GM12878 (cell line): ENCODE results near the gene TIMM17A. TPM values are rescaled to one million over a fixed set of nuclear protein-coding genes. Genes with fewer than 3 reads are reported as not detected.
"Not testable (repeated sequence)": the region's sequence is repeated elsewhere in the genome, so short reads cannot be mapped to it uniquely, and the experiment has no call there.

Source experiments
- ATAC-seq: fragments of 200-7000 bp; cut with Tn5 transposase; 3 replicates; pipeline ENCODE4 v1.9.1; 2020; ENCODE audit warnings: mild to moderate bottlenecking, moderate library complexity
- BruUV-seq: library from RNA; stranded (reverse); fragments of 400-500 nt; replicated peaks from 2 replicates; lab custom pipeline; 2021; lab: Mats Ljungman, UMichigan
- CTCF ChIA-PET: fragments of 300-600 bp; sonication (Branson Sonifier 250); formaldehyde crosslinking; extraction: SDS; loops from one replicate; lab custom pipeline; 2021; ENCODE audit warnings: inconsistent platforms; lab: Yijun Ruan, JAX
- POLR2A ChIA-PET: fragments of 350-600 bp; formaldehyde crosslinking; extraction: SDS; loops from one replicate; lab custom pipeline; 2021; ENCODE audit warnings: inconsistent platforms; lab: Charles Lee
- RAD21 ChIA-PET: fragments of 300-600 bp; sonication (Branson Sonifier 250); formaldehyde crosslinking; loops from one replicate; lab custom pipeline; 2023; ENCODE audit warnings: antibody characterized with exemption; ENCODE audit not compliant: unreplicated experiment; lab: Charles Lee
- SMC1A ChIA-PET: fragments of 300-600 bp; sonication (Branson Sonifier 250); formaldehyde crosslinking; loops from one replicate; lab custom pipeline; 2023; ENCODE audit not compliant: unreplicated experiment, uncharacterized antibody; lab: Charles Lee
- DNase-seq: peaks from one replicate; pipeline ENCODE4 v3.0.0-alpha.2; 2011; ENCODE audit warnings: low read depth, low spot score
- FAIRE-seq: peaks from 3 replicates; lab custom pipeline; 2011; peaks lifted over from hg19 to GRCh38; lab: Jason Lieb, UNC
- H2AFZ ChIP-seq: 2 replicates; pipeline ENCODE4 v1.6.0; 2011; ENCODE audit warnings: low read depth, low read length, control low read depth; ENCODE audit not compliant: control insufficient read depth
- H3K27ac ChIP-seq: 2 replicates; pipeline ENCODE4 v1.5.1; 2011; ENCODE audit warnings: control low read depth; ENCODE audit not compliant: control insufficient read depth, insufficient read depth
- H3K27me3 ChIP-seq, 2 experiments: replicated peaks in 1 of 2; 2 replicates each; pipeline versions ENCODE4 v1.6.0 to v1.6.1; 2011; ENCODE audit warnings: low read length in 1 of 2; ENCODE audit not compliant: control insufficient read depth in 2 of 2, insufficient read depth in 2 of 2
- H3K36me3 ChIP-seq, 2 experiments: 2 replicates each; pipeline ENCODE4 v1.5.1; 2011; ENCODE audit warnings: low read length in 1 of 2; ENCODE audit not compliant: control insufficient read depth in 2 of 2, insufficient read depth in 2 of 2
- H3K4me1 ChIP-seq: 2 replicates; pipeline ENCODE4 v1.6.1; 2011; ENCODE audit warnings: mild to moderate bottlenecking, low read length, moderate library complexity, mixed read lengths; ENCODE audit not compliant: control insufficient read depth, insufficient read depth
- H3K4me2 ChIP-seq: 2 replicates; pipeline ENCODE4 v1.6.0; 2011; ENCODE audit warnings: control low read depth; ENCODE audit not compliant: control insufficient read depth, insufficient read depth
- H3K4me3 ChIP-seq: fragments of 200-600 bp; sonication (generic); 2 replicates; pipeline ENCODE4 v1.5.1; 2016
- H3K79me2 ChIP-seq: 2 replicates; pipeline ENCODE4 v1.6.0; 2011; ENCODE audit warnings: low read length; ENCODE audit not compliant: control insufficient read depth, insufficient read depth
- H3K9ac ChIP-seq: 2 replicates; pipeline ENCODE4 v1.8.0; 2011; ENCODE audit warnings: low read length, control low read depth, mixed read lengths; ENCODE audit not compliant: control insufficient read depth, insufficient read depth
- H3K9me3 ChIP-seq: replicated peaks from 3 replicates; pipeline ENCODE4 v1.5.1; 2011; ENCODE audit warnings: mild to moderate bottlenecking, low read length; ENCODE audit not compliant: control insufficient read depth, insufficient read depth
- H4K20me1 ChIP-seq: 2 replicates; pipeline ENCODE4 v1.6.0; 2011; ENCODE audit not compliant: control insufficient read depth, insufficient read depth
- E2F4 ChIP-seq: IDR thresholded peaks from 2 replicates; pipeline ENCODE4 v1.6.1; 2012; ENCODE audit warnings: low read depth, low read length, improper control_type of control experiment
- ESRRA ChIP-seq: IDR thresholded peaks from 2 replicates; pipeline ENCODE4 v1.6.1; 2012; ENCODE audit warnings: mild to moderate bottlenecking, low read length, improper control_type of control experiment
- HCFC1 ChIP-seq: fragments of 150-350 bp; IDR thresholded peaks from 2 replicates; pipeline ENCODE4 v1.6.1; 2014; ENCODE audit warnings: low read length
- HDAC2 ChIP-seq: fragments of 200-600 bp; sonication (generic); IDR thresholded peaks from 2 replicates; pipeline ENCODE4 v1.6.1; 2017
- NFIC ChIP-seq: IDR thresholded peaks from 2 replicates; pipeline ENCODE4 v1.6.1; 2012; ENCODE audit warnings: low read depth, mild to moderate bottlenecking, inconsistent platforms, low read length, moderate library complexity
- NFYA ChIP-seq: IDR thresholded peaks from 2 replicates; pipeline ENCODE4 v1.6.1; 2011; ENCODE audit warnings: low read depth, mild to moderate bottlenecking, low read length, improper control_type of control experiment, borderline replicate concordance
- NRF1 ChIP-seq: conservative IDR thresholded peaks from 2 replicates; pipeline ENCODE4 v1.6.1; 2011; ENCODE audit warnings: mild to moderate bottlenecking, low read depth, low read length, improper control_type of control experiment
- PAX5 ChIP-seq: IDR thresholded peaks from 2 replicates; pipeline ENCODE4 v1.6.1; 2011; ENCODE audit warnings: low read depth, low read length, borderline replicate concordance
- SUPT20H ChIP-seq: IDR thresholded peaks from 2 replicates; pipeline ENCODE4 v1.6.1; 2011; ENCODE audit warnings: low read depth, mild to moderate bottlenecking, low read length, moderate library complexity, borderline replicate concordance; ENCODE audit not compliant: control insufficient read depth
- ZNF217 ChIP-seq: fragments of 450-650 bp; IDR thresholded peaks from 2 replicates; pipeline ENCODE4 v1.6.1; 2017; ENCODE audit warnings: antibody characterized with exemption, mild to moderate bottlenecking
- WGBS: methylation state at CpG from one replicate; pipeline ENCODE4 v1.1.6; 2016; ENCODE audit warnings: low lambda C conversion rate; ENCODE audit not compliant: insufficient replicate concordance, insufficient coverage; ENCODE audit errors: missing lambda C conversion rate; 5-methylcytosine and 5-hydroxymethylcytosine counted together
- in situ Hi-C: fragments of 300-500 bp; cut with MboI; formaldehyde crosslinking; loops from 9 replicates; pipeline ENCODE4 v1.14.3; 2018; ENCODE audit warnings: mixed read lengths
- intact Hi-C: fragments of 100-400 bp; cut with micrococcal nuclease; formaldehyde crosslinking; loops from one replicate; pipeline ENCODE4 v1.14.2; 2022; ENCODE audit not compliant: unreplicated experiment
- polyA plus RNA-seq, 11 experiments: library from polyadenylated mRNA; depleted of rRNA in 4 of 11; unstranded in 6 of 11; stranded (reverse) in 5 of 11; fragments of >200 nt; fragmentation: Nextera tagmentation in 4 of 11; fragmentation: Illumina TruSeq in 1 of 11; extraction: Ambion mirVana in 4 of 11; extraction: Trizol in 1 of 11; gene quantifications; 1 replicate in 1 of 11; 2 replicates in 10 of 11; pipeline versions ENCODE4 v1.2.1 to v1.2.3, GENCODE V29; 2011 to 2016; ENCODE audit warnings: inconsistent platforms in 2 of 11, missing spikeins in 2 of 11, low read depth in 1 of 11
- total RNA-seq, 4 experiments: library from RNA; depleted of rRNA in 3 of 4; stranded (reverse); fragments of >200 nt in 3 of 4; fragmentation: Illumina TruSeq in 1 of 4; extraction: Trizol in 1 of 4; gene quantifications; 2 replicates each; pipeline versions ENCODE4 v1.2.1 to v1.2.3, GENCODE V29; 2013 to 2021
- TF ChIP-seq, protein P1 (sequence below): IDR thresholded peaks from 2 replicates; pipeline ENCODE4 v1.6.1; 2012; ENCODE audit warnings: low read depth, low read length, improper control_type of control experiment

Gene TIMM17A
- total and polyA plus RNA-seq, 10 of the 15 experiments (the other 5 are each of a cell fraction or from before 2014, with no cell fraction given), result 68.6 to 357 (median 92.4) TPM

DNA sequence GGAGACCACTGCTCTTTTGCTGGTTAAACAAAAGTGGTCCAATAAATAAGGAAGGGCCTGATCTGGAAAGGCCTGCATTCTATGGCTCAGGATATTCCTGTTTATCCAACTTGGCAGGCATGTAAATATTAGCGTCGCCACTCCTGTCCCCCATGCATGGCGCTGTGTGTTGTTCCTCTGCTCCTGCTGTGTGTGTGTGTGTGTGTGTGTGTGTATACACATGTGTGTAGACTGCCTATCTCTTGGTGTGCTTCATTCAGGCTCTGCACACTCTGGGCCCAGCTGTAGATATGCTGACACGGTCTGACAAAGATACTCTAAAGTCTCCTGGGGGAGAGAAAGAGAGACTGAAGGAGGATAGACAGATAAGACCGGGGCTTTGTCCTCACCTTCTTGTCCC is 15.7 kb upstream of the TIMM17A start:
- intact Hi-C loops, result no loop called here
- POLR2A ChIA-PET, result interaction anchor here (0.6 kb wide), 2 partner anchors 343 to 412 kb away, joined by 3 to 5 read pairs; no protein-coding TSS in a partner anchor
- no peaks in the 10 kb centered on the region for H4K20me1 ChIP-seq
- SMC1A ChIA-PET, result interaction anchor here (1.0 kb wide), 1 partner anchor 126 kb away, joined by 3 read pairs; no protein-coding TSS in a partner anchor
- H3K9ac ChIP-seq, result no peak overlapping the region
- ATAC-seq (no peak), DNase-seq (no peak), FAIRE-seq (no peak)
- no peaks in the 10 kb centered on the region for H3K79me2 ChIP-seq
- H3K36me3 ChIP-seq, result no peaks in the 10 kb centered on the region
- in situ Hi-C loops, result no loop called here
- no peak overlapping the region for H3K27ac ChIP-seq
- no peak overlapping the region for H3K4me2 ChIP-seq
- no peak overlapping the region for H2AFZ ChIP-seq
- no peaks in the 10 kb centered on the region for H3K9me3 ChIP-seq
- H3K27me3 ChIP-seq, result peaks cover 0 to 5% of the 10 kb centered on the region in 2 experiments; a peak in 2 of 4 replicates
- H3K4me1 ChIP-seq, result no peaks in the 10 kb centered on the region
- no TSS peak for BruUV-seq
- RAD21 ChIA-PET, result no interaction called here
- WGBS, result 14% methylated on average over 5 of the region's 5 CpGs
- no peak overlapping the region for H3K4me3 ChIP-seq
- TF ChIP-seq HDAC2 (no peak), ZNF217 (no peak), E2F4 (no peak), PAX5 (no peak), NFYA (no peak), HCFC1 (no peak), NFIC (no peak), NRF1 (no peak), ESRRA (no peak), SUPT20H (no peak)
- TF ChIP-seq, protein P1, sequence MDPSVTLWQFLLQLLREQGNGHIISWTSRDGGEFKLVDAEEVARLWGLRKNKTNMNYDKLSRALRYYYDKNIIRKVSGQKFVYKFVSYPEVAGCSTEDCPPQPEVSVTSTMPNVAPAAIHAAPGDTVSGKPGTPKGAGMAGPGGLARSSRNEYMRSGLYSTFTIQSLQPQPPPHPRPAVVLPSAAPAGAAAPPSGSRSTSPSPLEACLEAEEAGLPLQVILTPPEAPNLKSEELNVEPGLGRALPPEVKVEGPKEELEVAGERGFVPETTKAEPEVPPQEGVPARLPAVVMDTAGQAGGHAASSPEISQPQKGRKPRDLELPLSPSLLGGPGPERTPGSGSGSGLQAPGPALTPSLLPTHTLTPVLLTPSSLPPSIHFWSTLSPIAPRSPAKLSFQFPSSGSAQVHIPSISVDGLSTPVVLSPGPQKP, result no peak
- CTCF ChIA-PET, result no interaction called here

GRCh38 chr1:201940316-201940715 is 15.0 kb upstream of the TIMM17A start:
- DNase-seq, H2AFZ ChIP-seq, in situ Hi-C loops, ATAC-seq, H3K27me3 ChIP-seq, H3K36me3 ChIP-seq, H3K4me3 ChIP-seq, H4K20me1 ChIP-seq, H3K9ac ChIP-seq, H3K27ac ChIP-seq, H3K4me2 ChIP-seq, H3K9me3 ChIP-seq, FAIRE-seq, RAD21 ChIA-PET, H3K4me1 ChIP-seq, H3K79me2 ChIP-seq, BruUV-seq, intact Hi-C loops, POLR2A ChIA-PET: not testable (repeated sequence)
- ChIA-PET SMC1A (interaction anchor here (1.0 kb wide), 1 partner anchor 127 kb away, joined by 3 read pairs; no protein-coding TSS in a partner anchor), CTCF (interaction anchor here (0.6 kb wide), 1 partner anchor 750 kb away, joined by 3 read pairs; no protein-coding TSS in a partner anchor)
- 53% methylated on average over 10 of the region's 10 CpGs for WGBS
